ENCODE measurements around the gene PIP5K1B.

DNA sequence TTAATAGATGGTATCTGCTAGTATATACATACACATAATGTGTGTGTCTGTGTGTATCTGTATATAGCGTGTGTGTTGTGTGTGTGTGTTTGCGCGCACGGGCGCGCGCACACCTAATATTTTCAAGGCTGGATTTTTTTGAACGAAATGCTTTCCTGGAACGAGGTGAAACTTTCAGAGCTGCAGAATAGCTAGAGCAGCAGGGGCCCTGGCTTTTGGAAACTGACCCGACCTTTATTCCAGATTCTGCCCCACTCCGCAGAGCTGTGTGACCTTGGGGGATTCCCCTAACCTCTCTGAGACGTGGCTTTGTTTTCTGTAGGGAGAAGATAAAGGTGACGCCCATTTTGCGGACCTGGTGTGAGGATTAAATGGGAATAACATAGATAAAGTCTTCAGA is 331.3 kb downstream of the PIP5K1B start:
- TF ChIP-seq POLR2AphosphoS5 (IDR thresholded peaks at IDR 0.05; ENCODE audit: low read depth, low read length) (no peak), CTCF (IDR thresholded peaks at IDR 0.05) (no peak), SIN3A (IDR thresholded peaks at IDR 0.05; ENCODE audit: borderline replicate concordance, insufficient read depth, low read depth, low read length) (no peak)
